Kidney epithelial cell (primary cell): Measurements from ENCODE around the gene PTPN18. TPM values are rescaled to one million over a fixed set of nuclear protein-coding genes. Genes with fewer than 3 reads are reported as not detected.

ENCODE experiments used
- DNase-seq: peaks from one replicate; pipeline ENCODE4 v3.0.0-alpha.2; 2010; ENCODE audit warnings: low read depth
- H3K27me3 ChIP-seq: 2 replicates; pipeline ENCODE4 v1.6.0; 2011; ENCODE audit warnings: low read length; ENCODE audit not compliant: control insufficient read depth, insufficient read depth
- H3K36me3 ChIP-seq: 2 replicates; pipeline ENCODE4 v1.5.1; 2011; ENCODE audit warnings: low read length; ENCODE audit not compliant: control insufficient read depth, insufficient read depth
- H3K4me3 ChIP-seq: 2 replicates; pipeline ENCODE4 v1.5.1; 2011; ENCODE audit warnings: low read depth, mild to moderate bottlenecking, control low read depth, low read length
- total RNA-seq: library from RNA; depleted of rRNA; stranded (reverse); fragments of >200 nt; gene quantifications from 2 replicates; pipeline ENCODE4 v1.2.3, GENCODE V29; 2015
- TF ChIP-seq, protein P1 (sequence below): IDR thresholded peaks from 2 replicates; pipeline ENCODE4 v1.5.1; 2011; ENCODE audit warnings: mild to moderate bottlenecking, moderate library complexity, low read length, control low read depth, inconsistent platforms; ENCODE audit not compliant: insufficient read depth, poor library complexity, severe bottlenecking

PTPN18 gene, protein sequence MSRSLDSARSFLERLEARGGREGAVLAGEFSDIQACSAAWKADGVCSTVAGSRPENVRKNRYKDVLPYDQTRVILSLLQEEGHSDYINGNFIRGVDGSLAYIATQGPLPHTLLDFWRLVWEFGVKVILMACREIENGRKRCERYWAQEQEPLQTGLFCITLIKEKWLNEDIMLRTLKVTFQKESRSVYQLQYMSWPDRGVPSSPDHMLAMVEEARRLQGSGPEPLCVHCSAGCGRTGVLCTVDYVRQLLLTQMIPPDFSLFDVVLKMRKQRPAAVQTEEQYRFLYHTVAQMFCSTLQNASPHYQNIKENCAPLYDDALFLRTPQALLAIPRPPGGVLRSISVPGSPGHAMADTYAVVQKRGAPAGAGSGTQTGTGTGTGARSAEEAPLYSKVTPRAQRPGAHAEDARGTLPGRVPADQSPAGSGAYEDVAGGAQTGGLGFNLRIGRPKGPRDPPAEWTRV
- 15.9 and 35.6 TPM in 2 replicates for total RNA-seq

DNA sequence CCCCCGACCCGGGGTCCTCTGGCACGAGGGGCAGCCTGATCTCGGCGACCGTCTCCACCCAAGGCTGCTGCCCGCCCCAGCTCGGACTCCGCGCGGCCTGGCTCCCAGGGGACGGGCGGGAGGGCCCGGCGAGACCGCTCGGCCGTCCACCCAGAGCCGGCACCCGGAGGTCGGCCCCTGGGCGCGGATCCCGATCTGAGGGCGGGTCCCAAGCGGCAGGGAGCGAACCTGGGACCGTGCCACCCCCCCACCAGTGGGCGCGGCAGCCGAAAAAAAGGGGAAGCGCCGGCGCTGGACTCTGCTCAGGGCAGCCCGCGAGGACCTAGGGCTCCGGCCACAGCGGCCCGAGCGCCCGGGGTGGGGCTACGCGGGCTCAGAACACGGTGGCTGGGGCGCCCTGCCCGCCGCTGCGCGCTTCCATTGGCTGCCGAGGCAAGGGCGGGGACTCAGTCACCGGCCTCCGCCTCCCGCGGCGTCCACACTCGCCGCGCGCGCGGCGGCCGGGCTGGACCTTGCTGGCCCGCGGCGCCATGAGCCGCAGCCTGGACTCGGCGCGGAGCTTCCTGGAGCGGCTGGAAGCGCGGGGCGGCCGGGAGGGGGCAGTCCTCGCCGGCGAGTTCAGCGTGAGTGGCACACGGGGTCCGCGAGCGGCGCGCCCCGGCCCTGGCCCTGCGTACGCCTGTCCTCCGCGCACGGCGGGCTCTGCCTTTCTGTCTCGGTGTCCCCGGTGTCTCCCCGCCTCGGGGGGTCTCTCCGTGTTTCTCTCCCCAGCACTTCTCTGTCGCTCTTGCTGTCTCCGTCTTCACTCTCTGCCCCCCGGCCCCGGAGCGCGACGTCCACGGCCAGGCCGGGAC, at the start of gene PTPN18:
TSS of gene PTPN18 (plus strand) at position 479 of the 854 bp plus-strand sequence. CDS start at position 531, 52 bp downstream.
- DNase-seq = no peak
- TF ChIP-seq, protein P1, sequence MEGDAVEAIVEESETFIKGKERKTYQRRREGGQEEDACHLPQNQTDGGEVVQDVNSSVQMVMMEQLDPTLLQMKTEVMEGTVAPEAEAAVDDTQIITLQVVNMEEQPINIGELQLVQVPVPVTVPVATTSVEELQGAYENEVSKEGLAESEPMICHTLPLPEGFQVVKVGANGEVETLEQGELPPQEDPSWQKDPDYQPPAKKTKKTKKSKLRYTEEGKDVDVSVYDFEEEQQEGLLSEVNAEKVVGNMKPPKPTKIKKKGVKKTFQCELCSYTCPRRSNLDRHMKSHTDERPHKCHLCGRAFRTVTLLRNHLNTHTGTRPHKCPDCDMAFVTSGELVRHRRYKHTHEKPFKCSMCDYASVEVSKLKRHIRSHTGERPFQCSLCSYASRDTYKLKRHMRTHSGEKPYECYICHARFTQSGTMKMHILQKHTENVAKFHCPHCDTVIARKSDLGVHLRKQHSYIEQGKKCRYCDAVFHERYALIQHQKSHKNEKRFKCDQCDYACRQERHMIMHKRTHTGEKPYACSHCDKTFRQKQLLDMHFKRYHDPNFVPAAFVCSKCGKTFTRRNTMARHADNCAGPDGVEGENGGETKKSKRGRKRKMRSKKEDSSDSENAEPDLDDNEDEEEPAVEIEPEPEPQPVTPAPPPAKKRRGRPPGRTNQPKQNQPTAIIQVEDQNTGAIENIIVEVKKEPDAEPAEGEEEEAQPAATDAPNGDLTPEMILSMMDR = peak; percentile 17
- H3K36me3 ChIP-seq = no peaks in the 10 kb centered on the region
- no peaks in the 10 kb centered on the region for H3K27me3 ChIP-seq
- peak within 1 kb of the TSS; percentile 70 for H3K4me3 ChIP-seq

DNA sequence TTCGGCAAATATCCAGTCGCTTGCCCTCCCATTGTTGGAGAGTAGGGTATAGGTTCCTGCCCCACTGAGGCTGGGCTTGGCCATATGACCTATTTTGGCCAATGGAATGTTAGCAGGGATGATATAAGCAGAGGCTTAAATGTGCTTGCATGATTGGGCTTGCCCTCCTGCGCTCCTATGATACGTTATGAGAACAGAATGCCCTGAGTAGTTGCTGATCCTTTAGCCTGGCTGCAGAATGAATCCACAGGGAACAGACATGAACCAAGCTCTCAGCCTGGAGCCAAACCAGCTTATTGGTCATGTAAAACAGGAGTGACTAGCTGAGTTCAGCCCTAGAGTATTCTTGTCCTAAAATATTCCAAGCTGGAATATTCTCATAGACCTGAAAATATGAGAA, 48.0 kb upstream of the PTPN18 start:
- H3K27me3 ChIP-seq = peaks cover 2% of the 10 kb centered on the region
- no peak for DNase-seq

DNA sequence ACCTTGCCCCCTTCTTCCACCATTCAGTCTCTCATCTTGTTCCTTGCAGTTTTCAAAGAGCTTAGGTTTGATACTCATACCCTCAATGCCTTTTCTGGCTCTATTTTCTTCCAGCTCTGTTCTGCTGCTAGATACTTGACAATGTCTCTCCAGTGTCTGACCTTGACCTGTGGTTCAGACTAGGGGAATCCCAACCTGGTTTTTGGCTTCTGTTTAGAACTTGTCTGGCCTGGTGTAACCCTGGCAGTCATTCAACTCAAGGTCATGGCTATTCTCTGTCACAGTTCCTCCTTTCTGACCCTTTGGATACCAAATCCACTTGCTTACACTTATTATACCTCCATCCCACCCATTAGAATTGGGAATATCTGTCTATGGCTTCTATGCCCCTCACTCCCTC, 45.0 kb upstream of the PTPN18 start:
- Histone ChIP-seq H3K36me3 (no peaks in the 10 kb centered on the region), H3K4me3 (no peak overlapping the region), H3K27me3 (peaks cover 2% of the 10 kb centered on the region)
- TF ChIP-seq, protein P1 = no peak
- no peak for DNase-seq

More for the DNA sequence above, 48.0 kb upstream of the PTPN18 start:
- TF ChIP-seq, protein P1 = no peak
- H3K4me3 ChIP-seq = no peak overlapping the region
- H3K36me3 ChIP-seq = no peaks in the 10 kb centered on the region

DNA sequence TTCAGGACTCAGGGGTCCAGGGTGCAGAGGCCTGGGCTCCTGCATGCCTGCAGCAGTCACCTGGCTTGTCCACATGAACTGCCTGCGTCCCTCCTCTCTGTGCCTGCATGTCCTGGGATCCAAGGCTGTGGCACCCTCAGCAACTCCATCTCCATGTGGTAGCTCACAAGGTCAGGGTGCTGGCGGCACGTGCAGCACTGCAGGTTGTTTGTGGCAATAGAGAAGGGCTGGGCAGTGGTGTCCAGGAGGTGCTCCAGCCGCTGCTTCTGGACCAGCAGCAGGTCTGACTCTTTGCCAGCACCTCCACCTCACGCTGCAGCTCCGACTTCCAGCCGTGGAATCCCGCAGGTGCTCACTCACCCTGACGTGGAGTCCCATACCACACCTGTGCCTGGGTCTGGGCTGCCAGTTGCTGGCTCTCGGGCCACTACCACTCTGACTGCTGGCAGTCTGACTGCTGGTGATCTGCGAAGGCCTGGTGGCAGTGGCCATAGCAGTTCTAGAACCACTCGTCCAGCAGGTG, 42.0 kb upstream of the PTPN18 start:
- Histone ChIP-seq H3K36me3 (no peaks in the 10 kb centered on the region), H3K27me3 (no peaks in the 10 kb centered on the region), H3K4me3 (no peak overlapping the region)
- TF ChIP-seq, protein P1 = no peak
- no peak for DNase-seq

DNA sequence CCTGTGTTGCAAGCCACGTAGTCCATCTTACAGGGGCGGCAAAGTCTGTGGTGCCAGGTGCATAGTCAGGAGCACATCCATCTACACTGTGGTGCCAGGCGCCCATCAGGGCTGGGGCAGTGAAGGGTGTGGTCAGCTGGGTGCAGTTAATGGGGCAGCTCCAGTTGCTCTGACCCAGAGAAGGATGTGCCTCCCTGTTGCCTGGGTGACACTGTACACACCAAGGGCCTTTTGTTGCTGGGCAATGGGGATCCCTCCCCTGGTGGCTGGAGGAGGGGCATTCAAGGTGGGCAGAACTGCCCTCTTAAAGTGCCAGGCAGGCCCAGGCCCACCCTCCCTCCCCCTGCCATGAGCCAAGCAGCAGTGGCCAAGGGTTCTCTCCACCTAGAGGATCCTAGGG, 41.5 kb upstream of the PTPN18 start:
- Histone ChIP-seq H3K36me3 (no peaks in the 10 kb centered on the region), H3K27me3 (no peaks in the 10 kb centered on the region), H3K4me3 (no peak overlapping the region)
- TF ChIP-seq, protein P1 = no peak
- DNase-seq = no peak
